WTC11 (cell line): ENCODE results near the gene GRM7. TPM values are rescaled to one million over a fixed set of nuclear protein-coding genes. Genes with fewer than 3 reads are reported as not detected.

Source experiments
- ATAC-seq: fragments of 200-7000 bp; cut with Tn5 transposase; 2 replicates; pipeline ENCODE4 v1.10.0; 2021; ENCODE audit warnings: mild to moderate bottlenecking, moderate library complexity
- CTCF ChIA-PET: fragments of 300-600 bp; sonication (Branson Sonifier 250); formaldehyde crosslinking; loops from one replicate; lab custom pipeline; 2021; ENCODE audit warnings: antibody characterized with exemption; lab: Charles Lee
- POLR2A ChIA-PET: fragments of 350-600 bp; sonication (Branson Sonifier 250); formaldehyde crosslinking; loops from one replicate; lab custom pipeline; 2021; ENCODE audit warnings: antibody characterized with exemption; lab: Charles Lee
- DNase-seq: peaks from one replicate; pipeline ENCODE4 v3.0.0; 2021; ENCODE audit warnings: low spot score
- H3K27ac Mint-ChIP-seq: 2 replicates; pipeline ENCODE4 v1.8.0; 2021; ENCODE audit warnings: mixed read lengths
- H3K27me3 Mint-ChIP-seq: 2 replicates; pipeline ENCODE4 v1.8.0; 2021; ENCODE audit warnings: low read depth, mild to moderate bottlenecking, moderate library complexity, mixed read lengths
- H3K36me3 Mint-ChIP-seq: 2 replicates; pipeline ENCODE4 v1.8.0; 2021; ENCODE audit warnings: mixed read lengths
- H3K4me1 Mint-ChIP-seq: 2 replicates; pipeline ENCODE4 v1.8.0; 2022; ENCODE audit warnings: mixed read lengths
- H3K4me3 Mint-ChIP-seq: 2 replicates; pipeline ENCODE4 v1.8.0; 2021; ENCODE audit warnings: mild to moderate bottlenecking, moderate library complexity, mixed read lengths
- H3K9me3 Mint-ChIP-seq: 2 replicates; pipeline ENCODE4 v1.8.0; 2021; ENCODE audit warnings: mixed read lengths
- EMX1 ChIP-seq: fragments of 250-450 bp; sonication (Bioruptor Pico); IDR thresholded peaks from 2 replicates; pipeline ENCODE4 v1.8.0; 2021; ENCODE audit warnings: mild to moderate bottlenecking
- JAZF1 ChIP-seq: fragments of 250-450 bp; sonication (Bioruptor Pico); IDR thresholded peaks from 2 replicates; pipeline ENCODE4 v1.9.0; 2021; ENCODE audit warnings: moderate library complexity, mild to moderate bottlenecking, inconsistent platforms
- JUN ChIP-seq: sonication (generic); formaldehyde crosslinking; IDR thresholded peaks from 2 replicates; pipeline ENCODE4 v1.8.0; 2023; ENCODE audit warnings: mild to moderate bottlenecking, missing genetic modification reagents
- RELA ChIP-seq: sonication (generic); formaldehyde crosslinking; IDR thresholded peaks from 2 replicates; pipeline ENCODE4 v1.8.1; 2022; ENCODE audit warnings: missing genetic modification reagents, mild to moderate bottlenecking, borderline replicate concordance
- TEAD1 ChIP-seq: sonication (generic); formaldehyde crosslinking; IDR thresholded peaks from 2 replicates; pipeline ENCODE4 v1.8.0; 2022; ENCODE audit warnings: mild to moderate bottlenecking, missing genetic modification reagents
- ZNF121 ChIP-seq: sonication (generic); formaldehyde crosslinking; IDR thresholded peaks from 2 replicates; pipeline ENCODE4 v1.8.0; 2023; ENCODE audit warnings: missing genetic modification reagents
- ZNF396 ChIP-seq: fragments of 250-450 bp; sonication (Bioruptor Pico); IDR thresholded peaks from 2 replicates; pipeline ENCODE4 v1.8.0; 2021; ENCODE audit warnings: mild to moderate bottlenecking, moderate library complexity, borderline replicate concordance
- ZNF416 ChIP-seq: fragments of 250-450 bp; sonication (Bioruptor Pico); IDR thresholded peaks from 2 replicates; pipeline ENCODE4 v1.9.0; 2021; ENCODE audit warnings: mild to moderate bottlenecking, inconsistent platforms
- ZNF423 ChIP-seq: fragments of 250-450 bp; sonication (Bioruptor Pico); IDR thresholded peaks from 2 replicates; pipeline ENCODE4 v2.1.2; 2022; ENCODE audit warnings: mild to moderate bottlenecking, moderate library complexity
- total RNA-seq: library from RNA; stranded (reverse); gene quantifications from 3 replicates; pipeline ENCODE4 v1.2.3, GENCODE V29; 2021
- TF ChIP-seq, protein P1 (sequence below): fragments of 250-450 bp; sonication (Bioruptor Pico); IDR thresholded peaks from 2 replicates; pipeline ENCODE4 v1.9.0; 2021; ENCODE audit warnings: mild to moderate bottlenecking, borderline replicate concordance
- TF ChIP-seq, protein P2 (sequence below): sonication (generic); formaldehyde crosslinking; IDR thresholded peaks from 2 replicates; pipeline ENCODE4 v1.8.1; 2023; ENCODE audit warnings: mild to moderate bottlenecking, missing genetic modification reagents, moderate library complexity
- TF ChIP-seq, protein P3 (sequence below): sonication (generic); formaldehyde crosslinking; IDR thresholded peaks from 2 replicates; pipeline ENCODE4 v1.8.0; 2022; ENCODE audit warnings: missing genetic modification reagents
- TF ChIP-seq, protein P4 (sequence below): sonication (generic); formaldehyde crosslinking; conservative IDR thresholded peaks from 2 replicates; pipeline ENCODE4 v1.8.1; 2022; ENCODE audit warnings: mild to moderate bottlenecking, missing genetic modification reagents
- TF ChIP-seq, protein P5 (sequence below): fragments of 250-450 bp; sonication (Bioruptor Pico); IDR thresholded peaks from 2 replicates; pipeline ENCODE4 v2.1.2; 2022; ENCODE audit warnings: mild to moderate bottlenecking, moderate library complexity
- TF ChIP-seq, protein P6 (sequence below): sonication (generic); formaldehyde crosslinking; IDR thresholded peaks from 2 replicates; pipeline ENCODE4 v1.8.0; 2022; ENCODE audit warnings: mild to moderate bottlenecking, missing genetic modification reagents
- TF ChIP-seq, protein P7 (sequence below): sonication (generic); formaldehyde crosslinking; IDR thresholded peaks from 2 replicates; pipeline ENCODE4 v1.8.0; 2022; ENCODE audit warnings: mild to moderate bottlenecking, missing genetic modification reagents
- TF ChIP-seq, protein P8 (sequence below): sonication (generic); formaldehyde crosslinking; IDR thresholded peaks from 2 replicates; pipeline ENCODE4 v1.8.1; 2022; ENCODE audit warnings: low read depth, missing genetic modification reagents, borderline replicate concordance
- TF ChIP-seq, protein P9 (sequence below): sonication (generic); formaldehyde crosslinking; IDR thresholded peaks from 2 replicates; pipeline ENCODE4 v1.8.0; 2022; ENCODE audit warnings: mild to moderate bottlenecking, missing genetic modification reagents

The GRM7 gene
- total RNA-seq, 1 experiment from 2014 or later, result 0.42 TPM

DNA sequence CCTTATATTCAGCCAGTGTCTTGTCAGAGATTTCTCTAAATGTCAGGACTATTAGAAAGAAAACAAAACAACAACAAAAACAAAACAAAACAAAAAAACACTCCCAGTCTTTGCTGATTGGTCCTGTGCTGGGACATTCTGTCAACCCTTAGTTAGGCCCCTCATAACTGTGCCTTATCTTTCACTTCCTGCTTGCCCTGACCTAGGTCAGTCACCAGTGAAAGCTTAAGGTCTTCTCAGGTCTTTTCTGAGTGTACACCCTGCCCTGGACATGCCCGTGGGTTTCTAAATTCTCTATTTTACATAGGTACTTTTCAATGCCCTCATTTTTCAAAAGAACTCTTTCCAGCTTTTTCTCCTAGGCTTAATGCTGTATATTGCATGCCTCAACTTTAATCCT, 454.1 kb downstream of the GRM7 start (continued):
- TF ChIP-seq, protein P1, sequence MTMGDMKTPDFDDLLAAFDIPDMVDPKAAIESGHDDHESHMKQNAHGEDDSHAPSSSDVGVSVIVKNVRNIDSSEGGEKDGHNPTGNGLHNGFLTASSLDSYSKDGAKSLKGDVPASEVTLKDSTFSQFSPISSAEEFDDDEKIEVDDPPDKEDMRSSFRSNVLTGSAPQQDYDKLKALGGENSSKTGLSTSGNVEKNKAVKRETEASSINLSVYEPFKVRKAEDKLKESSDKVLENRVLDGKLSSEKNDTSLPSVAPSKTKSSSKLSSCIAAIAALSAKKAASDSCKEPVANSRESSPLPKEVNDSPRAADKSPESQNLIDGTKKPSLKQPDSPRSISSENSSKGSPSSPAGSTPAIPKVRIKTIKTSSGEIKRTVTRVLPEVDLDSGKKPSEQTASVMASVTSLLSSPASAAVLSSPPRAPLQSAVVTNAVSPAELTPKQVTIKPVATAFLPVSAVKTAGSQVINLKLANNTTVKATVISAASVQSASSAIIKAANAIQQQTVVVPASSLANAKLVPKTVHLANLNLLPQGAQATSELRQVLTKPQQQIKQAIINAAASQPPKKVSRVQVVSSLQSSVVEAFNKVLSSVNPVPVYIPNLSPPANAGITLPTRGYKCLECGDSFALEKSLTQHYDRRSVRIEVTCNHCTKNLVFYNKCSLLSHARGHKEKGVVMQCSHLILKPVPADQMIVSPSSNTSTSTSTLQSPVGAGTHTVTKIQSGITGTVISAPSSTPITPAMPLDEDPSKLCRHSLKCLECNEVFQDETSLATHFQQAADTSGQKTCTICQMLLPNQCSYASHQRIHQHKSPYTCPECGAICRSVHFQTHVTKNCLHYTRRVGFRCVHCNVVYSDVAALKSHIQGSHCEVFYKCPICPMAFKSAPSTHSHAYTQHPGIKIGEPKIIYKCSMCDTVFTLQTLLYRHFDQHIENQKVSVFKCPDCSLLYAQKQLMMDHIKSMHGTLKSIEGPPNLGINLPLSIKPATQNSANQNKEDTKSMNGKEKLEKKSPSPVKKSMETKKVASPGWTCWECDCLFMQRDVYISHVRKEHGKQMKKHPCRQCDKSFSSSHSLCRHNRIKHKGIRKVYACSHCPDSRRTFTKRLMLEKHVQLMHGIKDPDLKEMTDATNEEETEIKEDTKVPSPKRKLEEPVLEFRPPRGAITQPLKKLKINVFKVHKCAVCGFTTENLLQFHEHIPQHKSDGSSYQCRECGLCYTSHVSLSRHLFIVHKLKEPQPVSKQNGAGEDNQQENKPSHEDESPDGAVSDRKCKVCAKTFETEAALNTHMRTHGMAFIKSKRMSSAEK (CRISPR knock-in tag), result no peak
- TF ChIP-seq, protein P2, sequence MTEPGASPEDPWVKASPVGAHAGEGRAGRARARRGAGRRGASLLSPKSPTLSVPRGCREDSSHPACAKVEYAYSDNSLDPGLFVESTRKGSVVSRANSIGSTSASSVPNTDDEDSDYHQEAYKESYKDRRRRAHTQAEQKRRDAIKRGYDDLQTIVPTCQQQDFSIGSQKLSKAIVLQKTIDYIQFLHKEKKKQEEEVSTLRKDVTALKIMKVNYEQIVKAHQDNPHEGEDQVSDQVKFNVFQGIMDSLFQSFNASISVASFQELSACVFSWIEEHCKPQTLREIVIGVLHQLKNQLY (CRISPR knock-in tag), result no peak
- TF ChIP-seq JAZF1 (CRISPR knock-in tag) (no peak), ZNF423 (no peak), RELA (CRISPR knock-in tag) (no peak)
- TF ChIP-seq, protein P3, sequence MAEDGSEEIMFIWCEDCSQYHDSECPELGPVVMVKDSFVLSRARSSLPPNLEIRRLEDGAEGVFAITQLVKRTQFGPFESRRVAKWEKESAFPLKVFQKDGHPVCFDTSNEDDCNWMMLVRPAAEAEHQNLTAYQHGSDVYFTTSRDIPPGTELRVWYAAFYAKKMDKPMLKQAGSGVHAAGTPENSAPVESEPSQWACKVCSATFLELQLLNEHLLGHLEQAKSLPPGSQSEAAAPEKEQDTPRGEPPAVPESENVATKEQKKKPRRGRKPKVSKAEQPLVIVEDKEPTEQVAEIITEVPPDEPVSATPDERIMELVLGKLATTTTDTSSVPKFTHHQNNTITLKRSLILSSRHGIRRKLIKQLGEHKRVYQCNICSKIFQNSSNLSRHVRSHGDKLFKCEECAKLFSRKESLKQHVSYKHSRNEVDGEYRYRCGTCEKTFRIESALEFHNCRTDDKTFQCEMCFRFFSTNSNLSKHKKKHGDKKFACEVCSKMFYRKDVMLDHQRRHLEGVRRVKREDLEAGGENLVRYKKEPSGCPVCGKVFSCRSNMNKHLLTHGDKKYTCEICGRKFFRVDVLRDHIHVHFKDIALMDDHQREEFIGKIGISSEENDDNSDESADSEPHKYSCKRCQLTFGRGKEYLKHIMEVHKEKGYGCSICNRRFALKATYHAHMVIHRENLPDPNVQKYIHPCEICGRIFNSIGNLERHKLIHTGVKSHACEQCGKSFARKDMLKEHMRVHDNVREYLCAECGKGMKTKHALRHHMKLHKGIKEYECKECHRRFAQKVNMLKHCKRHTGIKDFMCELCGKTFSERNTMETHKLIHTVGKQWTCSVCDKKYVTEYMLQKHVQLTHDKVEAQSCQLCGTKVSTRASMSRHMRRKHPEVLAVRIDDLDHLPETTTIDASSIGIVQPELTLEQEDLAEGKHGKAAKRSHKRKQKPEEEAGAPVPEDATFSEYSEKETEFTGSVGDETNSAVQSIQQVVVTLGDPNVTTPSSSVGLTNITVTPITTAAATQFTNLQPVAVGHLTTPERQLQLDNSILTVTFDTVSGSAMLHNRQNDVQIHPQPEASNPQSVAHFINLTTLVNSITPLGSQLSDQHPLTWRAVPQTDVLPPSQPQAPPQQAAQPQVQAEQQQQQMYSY, result no peak
- TF ChIP-seq, protein P4, sequence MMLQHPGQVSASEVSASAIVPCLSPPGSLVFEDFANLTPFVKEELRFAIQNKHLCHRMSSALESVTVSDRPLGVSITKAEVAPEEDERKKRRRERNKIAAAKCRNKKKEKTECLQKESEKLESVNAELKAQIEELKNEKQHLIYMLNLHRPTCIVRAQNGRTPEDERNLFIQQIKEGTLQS (CRISPR knock-in tag), result no peak
- TF ChIP-seq, protein P5, sequence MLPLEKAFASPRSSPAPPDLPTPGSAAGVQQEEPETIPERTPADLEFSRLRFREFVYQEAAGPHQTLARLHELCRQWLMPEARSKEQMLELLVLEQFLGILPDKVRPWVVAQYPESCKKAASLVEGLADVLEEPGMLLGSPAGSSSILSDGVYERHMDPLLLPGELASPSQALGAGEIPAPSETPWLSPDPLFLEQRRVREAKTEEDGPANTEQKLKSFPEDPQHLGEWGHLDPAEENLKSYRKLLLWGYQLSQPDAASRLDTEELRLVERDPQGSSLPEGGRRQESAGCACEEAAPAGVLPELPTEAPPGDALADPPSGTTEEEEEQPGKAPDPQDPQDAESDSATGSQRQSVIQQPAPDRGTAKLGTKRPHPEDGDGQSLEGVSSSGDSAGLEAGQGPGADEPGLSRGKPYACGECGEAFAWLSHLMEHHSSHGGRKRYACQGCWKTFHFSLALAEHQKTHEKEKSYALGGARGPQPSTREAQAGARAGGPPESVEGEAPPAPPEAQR (CRISPR knock-in tag), result no peak

DNA sequence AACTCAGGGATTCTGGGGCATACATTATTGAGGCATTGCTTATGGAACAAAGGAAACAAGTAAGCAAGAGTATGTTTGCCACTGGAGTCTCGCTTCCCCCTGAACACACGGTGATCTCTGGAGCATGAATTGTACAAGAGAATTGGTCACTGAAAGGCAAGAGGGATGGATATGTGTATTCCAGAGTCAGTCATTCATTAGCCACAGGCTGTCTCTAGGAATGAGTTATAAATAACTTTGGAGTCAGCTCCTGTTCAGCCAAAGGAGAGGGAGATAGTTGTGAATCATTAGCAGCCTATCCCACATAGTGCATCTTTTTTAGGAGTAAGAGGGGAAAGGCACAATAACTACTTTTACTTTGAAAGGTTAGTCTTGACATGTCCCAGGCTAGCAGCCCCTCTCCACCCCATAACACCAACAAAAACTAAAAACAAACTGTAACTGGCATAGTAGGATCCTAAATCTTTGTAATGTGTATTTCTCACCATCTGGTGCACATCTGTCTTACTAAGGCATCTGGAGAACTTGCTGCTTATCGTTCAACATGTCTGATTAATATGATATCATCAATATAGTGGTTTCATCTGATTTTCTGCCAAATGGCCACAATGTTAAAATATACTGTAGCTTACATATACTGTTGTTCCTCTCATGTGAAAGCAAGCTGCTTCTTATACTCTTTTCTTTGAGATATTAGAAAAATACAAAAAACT, 462.2 kb downstream of the GRM7 start:
- Mint-ChIP-seq H3K9me3 (no peaks in the 10 kb centered on the region), H3K4me1 (no peaks in the 10 kb centered on the region), H3K36me3 (no peaks in the 10 kb centered on the region), H3K27me3 (no peaks in the 10 kb centered on the region), H3K27ac (no peak overlapping the region), H3K4me3 (no peak overlapping the region)
- POLR2A ChIA-PET, result no interaction called here
- TF ChIP-seq, protein P6, sequence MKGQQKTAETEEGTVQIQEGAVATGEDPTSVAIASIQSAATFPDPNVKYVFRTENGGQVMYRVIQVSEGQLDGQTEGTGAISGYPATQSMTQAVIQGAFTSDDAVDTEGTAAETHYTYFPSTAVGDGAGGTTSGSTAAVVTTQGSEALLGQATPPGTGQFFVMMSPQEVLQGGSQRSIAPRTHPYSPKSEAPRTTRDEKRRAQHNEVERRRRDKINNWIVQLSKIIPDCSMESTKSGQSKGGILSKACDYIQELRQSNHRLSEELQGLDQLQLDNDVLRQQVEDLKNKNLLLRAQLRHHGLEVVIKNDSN (CRISPR knock-in tag), result no peak
- no peak for TF ChIP-seq JUN (CRISPR knock-in tag)
- TF ChIP-seq, protein P7, sequence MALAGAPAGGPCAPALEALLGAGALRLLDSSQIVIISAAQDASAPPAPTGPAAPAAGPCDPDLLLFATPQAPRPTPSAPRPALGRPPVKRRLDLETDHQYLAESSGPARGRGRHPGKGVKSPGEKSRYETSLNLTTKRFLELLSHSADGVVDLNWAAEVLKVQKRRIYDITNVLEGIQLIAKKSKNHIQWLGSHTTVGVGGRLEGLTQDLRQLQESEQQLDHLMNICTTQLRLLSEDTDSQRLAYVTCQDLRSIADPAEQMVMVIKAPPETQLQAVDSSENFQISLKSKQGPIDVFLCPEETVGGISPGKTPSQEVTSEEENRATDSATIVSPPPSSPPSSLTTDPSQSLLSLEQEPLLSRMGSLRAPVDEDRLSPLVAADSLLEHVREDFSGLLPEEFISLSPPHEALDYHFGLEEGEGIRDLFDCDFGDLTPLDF (CRISPR knock-in tag), result no peak
- TF ChIP-seq ZNF416 (CRISPR knock-in tag), result no peak
- TF ChIP-seq, protein P8, sequence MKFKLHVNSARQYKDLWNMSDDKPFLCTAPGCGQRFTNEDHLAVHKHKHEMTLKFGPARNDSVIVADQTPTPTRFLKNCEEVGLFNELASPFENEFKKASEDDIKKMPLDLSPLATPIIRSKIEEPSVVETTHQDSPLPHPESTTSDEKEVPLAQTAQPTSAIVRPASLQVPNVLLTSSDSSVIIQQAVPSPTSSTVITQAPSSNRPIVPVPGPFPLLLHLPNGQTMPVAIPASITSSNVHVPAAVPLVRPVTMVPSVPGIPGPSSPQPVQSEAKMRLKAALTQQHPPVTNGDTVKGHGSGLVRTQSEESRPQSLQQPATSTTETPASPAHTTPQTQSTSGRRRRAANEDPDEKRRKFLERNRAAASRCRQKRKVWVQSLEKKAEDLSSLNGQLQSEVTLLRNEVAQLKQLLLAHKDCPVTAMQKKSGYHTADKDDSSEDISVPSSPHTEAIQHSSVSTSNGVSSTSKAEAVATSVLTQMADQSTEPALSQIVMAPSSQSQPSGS (CRISPR knock-in tag), result no peak
- TF ChIP-seq, protein P9, sequence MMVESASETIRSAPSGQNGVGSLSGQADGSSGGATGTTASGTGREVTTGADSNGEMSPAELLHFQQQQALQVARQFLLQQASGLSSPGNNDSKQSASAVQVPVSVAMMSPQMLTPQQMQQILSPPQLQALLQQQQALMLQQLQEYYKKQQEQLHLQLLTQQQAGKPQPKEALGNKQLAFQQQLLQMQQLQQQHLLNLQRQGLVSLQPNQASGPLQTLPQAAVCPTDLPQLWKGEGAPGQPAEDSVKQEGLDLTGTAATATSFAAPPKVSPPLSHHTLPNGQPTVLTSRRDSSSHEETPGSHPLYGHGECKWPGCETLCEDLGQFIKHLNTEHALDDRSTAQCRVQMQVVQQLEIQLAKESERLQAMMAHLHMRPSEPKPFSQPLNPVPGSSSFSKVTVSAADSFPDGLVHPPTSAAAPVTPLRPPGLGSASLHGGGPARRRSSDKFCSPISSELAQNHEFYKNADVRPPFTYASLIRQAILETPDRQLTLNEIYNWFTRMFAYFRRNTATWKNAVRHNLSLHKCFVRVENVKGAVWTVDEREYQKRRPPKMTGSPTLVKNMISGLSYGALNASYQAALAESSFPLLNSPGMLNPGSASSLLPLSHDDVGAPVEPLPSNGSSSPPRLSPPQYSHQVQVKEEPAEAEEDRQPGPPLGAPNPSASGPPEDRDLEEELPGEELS (CRISPR knock-in tag), result no peak
- TF ChIP-seq TEAD1 (CRISPR knock-in tag), result no peak
- TF ChIP-seq EMX1, result no peak
- no peak for TF ChIP-seq ZNF121
- no peak for TF ChIP-seq ZNF396 (CRISPR knock-in tag)
- DNase-seq (no peak), ATAC-seq (no peak)
- CTCF ChIA-PET, result no interaction called here
